ENCODE measurements around the gene SH3GL3. TPM values are rescaled to one million over a fixed set of nuclear protein-coding genes. Genes with fewer than 3 reads are reported as not detected.

The SH3GL3 gene
- total RNA-seq, 1 experiment from 2014 or later = not detected

DNA sequence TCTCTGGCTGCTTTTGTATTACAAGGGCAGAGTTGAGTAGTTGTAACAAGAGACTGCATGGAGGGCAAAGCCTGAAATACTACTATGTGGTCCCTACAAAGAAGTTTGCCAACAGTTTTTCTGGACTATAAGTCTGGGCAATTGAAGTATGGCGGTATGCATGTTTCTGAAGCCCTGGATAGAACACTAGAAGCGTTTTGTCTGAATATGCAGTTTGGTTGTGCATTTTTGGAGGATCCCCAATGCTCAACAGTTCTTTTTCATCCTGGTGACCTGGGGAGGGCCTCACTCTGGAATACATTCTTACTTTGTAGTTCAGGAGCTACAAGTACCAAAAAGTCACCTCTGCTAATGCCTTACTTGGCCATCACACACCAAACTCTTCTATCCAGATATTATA is 29.6 kb downstream of the SH3GL3 start:
- no TSS peak for BruUV-seq (replicated peaks)
- Histone ChIP-seq H3K4me1 (ENCODE audit: control insufficient read depth, insufficient read depth, low read length) (no peaks in the 10 kb centered on the region), H3K9me3 (ENCODE audit: control insufficient read depth, insufficient read depth, low read depth, low read length) (no peaks in the 10 kb centered on the region), H3K27me3 (ENCODE audit: control insufficient read depth, insufficient read depth, low read length) (no peaks in the 10 kb centered on the region), H3K36me3 (ENCODE audit: control insufficient read depth, insufficient read depth, low read length) (no peaks in the 10 kb centered on the region), H3K27ac (ENCODE audit: low read length) (no peak overlapping the region), H3K4me3 (ENCODE audit: low read depth in 2 of 2, low read length in 2 of 2) (no peak overlapping the region)
- ATAC-seq (no peak), DNase-seq (ENCODE audit: low read depth, low spot score) (no peak)
- TF ChIP-seq REST (IDR thresholded peaks at IDR 0.05; ENCODE audit: insufficient read depth in 1 of 2, low read depth in 2 of 2, low read length in 1 of 2) (no peak), POLR2AphosphoS5 (IDR thresholded peaks at IDR 0.05; ENCODE audit: low read depth, low read length) (no peak), SIN3A (IDR thresholded peaks at IDR 0.05; ENCODE audit: borderline replicate concordance, insufficient read depth, low read depth, low read length) (no peak), TCF7L2 (IDR thresholded peaks at IDR 0.05; ENCODE audit: low read depth, low read length) (no peak)
- TF ChIP-seq, protein P1, sequence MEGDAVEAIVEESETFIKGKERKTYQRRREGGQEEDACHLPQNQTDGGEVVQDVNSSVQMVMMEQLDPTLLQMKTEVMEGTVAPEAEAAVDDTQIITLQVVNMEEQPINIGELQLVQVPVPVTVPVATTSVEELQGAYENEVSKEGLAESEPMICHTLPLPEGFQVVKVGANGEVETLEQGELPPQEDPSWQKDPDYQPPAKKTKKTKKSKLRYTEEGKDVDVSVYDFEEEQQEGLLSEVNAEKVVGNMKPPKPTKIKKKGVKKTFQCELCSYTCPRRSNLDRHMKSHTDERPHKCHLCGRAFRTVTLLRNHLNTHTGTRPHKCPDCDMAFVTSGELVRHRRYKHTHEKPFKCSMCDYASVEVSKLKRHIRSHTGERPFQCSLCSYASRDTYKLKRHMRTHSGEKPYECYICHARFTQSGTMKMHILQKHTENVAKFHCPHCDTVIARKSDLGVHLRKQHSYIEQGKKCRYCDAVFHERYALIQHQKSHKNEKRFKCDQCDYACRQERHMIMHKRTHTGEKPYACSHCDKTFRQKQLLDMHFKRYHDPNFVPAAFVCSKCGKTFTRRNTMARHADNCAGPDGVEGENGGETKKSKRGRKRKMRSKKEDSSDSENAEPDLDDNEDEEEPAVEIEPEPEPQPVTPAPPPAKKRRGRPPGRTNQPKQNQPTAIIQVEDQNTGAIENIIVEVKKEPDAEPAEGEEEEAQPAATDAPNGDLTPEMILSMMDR (IDR thresholded peaks at IDR 0.05) = no peak
- CTCF ChIA-PET = no interaction called here
- intact Hi-C loops (cut with micrococcal nuclease; ENCODE audit: unreplicated experiment) = no loop called here
- in situ Hi-C loops (cut with HindIII; ENCODE audit: low pct_unique_long_range_greater_than_20kb, low sequenced_read_pairs) = no loop called here
- POLR2A ChIA-PET = no interaction called here

GRCh38 chr15:83477172-83477807 is 30.1 kb downstream of the SH3GL3 start:
- ChIA-PET CTCF (no interaction called here), POLR2A (no interaction called here)
- in situ Hi-C loops (cut with HindIII; ENCODE audit: low pct_unique_long_range_greater_than_20kb, low sequenced_read_pairs) (no loop called here), intact Hi-C loops (cut with micrococcal nuclease; ENCODE audit: unreplicated experiment) (no loop called here)
- BruUV-seq (replicated peaks) = no TSS peak
- H3K36me3 ChIP-seq (ENCODE audit: control insufficient read depth, insufficient read depth, low read length) = no peaks in the 10 kb centered on the region
- no peak overlapping the region for H3K27ac ChIP-seq (ENCODE audit: low read length)
- DNase-seq (ENCODE audit: low read depth, low spot score) (no peak), ATAC-seq (no peak)
- no peaks in the 10 kb centered on the region for H3K9me3 ChIP-seq (ENCODE audit: control insufficient read depth, insufficient read depth, low read depth, low read length)
- TF ChIP-seq TCF7L2 (IDR thresholded peaks at IDR 0.05; ENCODE audit: low read depth, low read length) = no peak
- TF ChIP-seq, protein P1 (IDR thresholded peaks at IDR 0.05) = no peak
- TF ChIP-seq POLR2AphosphoS5 (IDR thresholded peaks at IDR 0.05; ENCODE audit: low read depth, low read length) = no peak
- TF ChIP-seq SIN3A (IDR thresholded peaks at IDR 0.05; ENCODE audit: borderline replicate concordance, insufficient read depth, low read depth, low read length) = no peak
- no peak for TF ChIP-seq REST (IDR thresholded peaks at IDR 0.05; ENCODE audit: insufficient read depth in 1 of 2, low read depth in 2 of 2, low read length in 1 of 2)
- no peaks in the 10 kb centered on the region for H3K27me3 ChIP-seq (ENCODE audit: control insufficient read depth, insufficient read depth, low read length)
- no peaks in the 10 kb centered on the region for H3K4me1 ChIP-seq (ENCODE audit: control insufficient read depth, insufficient read depth, low read length)
- no peak overlapping the region for H3K4me3 ChIP-seq (ENCODE audit: low read depth in 2 of 2, low read length in 2 of 2)
